Lung (tissue), 12 donors: ENCODE results near the gene MTA3. TPM values are rescaled to one million over a fixed set of nuclear protein-coding genes. Genes with fewer than 3 reads are reported as not detected.
A peak's percentile ranks its signal among the peaks of the same experiment; 100 is the strongest.

Experiments used
- ATAC-seq: fragments of 200-7000 bp; cut with Tn5 transposase; one replicate; pipeline ENCODE4 v1.9.1; 2020; ENCODE audit warnings: moderate number of reproducible peaks; ENCODE audit not compliant: insufficient read depth, low FRiP score
- DNase-seq, 3 donors: peaks; one replicate each; pipeline ENCODE4 v3.0.0-alpha.2; 2013 to 2017
- H3K27ac ChIP-seq, 2 donors: one replicate each; pipeline ENCODE4 v1.5.1; 2013; ENCODE audit warnings: mild to moderate bottlenecking in 2 of 2, moderate library complexity in 2 of 2, control low read depth in 1 of 2, inconsistent platforms in 1 of 2, low read depth in 1 of 2, low read length in 1 of 2
- H3K27me3 ChIP-seq, 3 donors: one replicate each; pipeline ENCODE4 v1.5.1; 2013; ENCODE audit warnings: low read length in 2 of 3; ENCODE audit not compliant: control insufficient read depth in 3 of 3, insufficient read depth in 3 of 3
- H3K36me3 ChIP-seq, 4 donors: one replicate each; pipeline ENCODE4 v1.5.1; 2013; ENCODE audit warnings: low read length in 4 of 4, mild to moderate bottlenecking in 1 of 4, moderate library complexity in 1 of 4; ENCODE audit not compliant: control insufficient read depth in 4 of 4, insufficient read depth in 4 of 4
- H3K4me1 ChIP-seq, 5 donors: one replicate each; pipeline ENCODE4 v1.5.1; 2013; ENCODE audit warnings: low read length in 5 of 5, mild to moderate bottlenecking in 2 of 5, moderate library complexity in 1 of 5; ENCODE audit not compliant: control insufficient read depth in 5 of 5, insufficient read depth in 5 of 5
- H3K4me3 ChIP-seq: one replicate; pipeline ENCODE4 v1.5.1; 2013; ENCODE audit warnings: mild to moderate bottlenecking, control low read depth, moderate library complexity
- H3K9ac ChIP-seq, 2 donors: one replicate each; pipeline ENCODE4 v1.5.1; 2013; ENCODE audit warnings: low read length in 2 of 2, control low read depth in 1 of 2; ENCODE audit not compliant: insufficient read depth in 1 of 2
- H3K9me3 ChIP-seq, 4 donors: one replicate each; pipeline ENCODE4 v1.5.1; 2013; ENCODE audit warnings: low read length in 3 of 4, mild to moderate bottlenecking in 1 of 4, moderate library complexity in 1 of 4; ENCODE audit not compliant: control insufficient read depth in 4 of 4, insufficient read depth in 3 of 4
- CTCF ChIP-seq: IDR thresholded peaks from 2 replicates; pipeline ENCODE4 v1.5.1; 2012; ENCODE audit warnings: mild to moderate bottlenecking; ENCODE audit errors: control extremely low read depth, extremely low read depth
- WGBS, 2 donors: extraction: QIAGEN DNeasy Blood & Tissue Kit; methylation state at CpG; one replicate each; pipeline ENCODE4 v1.1.7; 2013; 5-methylcytosine and 5-hydroxymethylcytosine counted together
- polyA plus RNA-seq, 2 donors: library from polyadenylated mRNA; stranded (reverse); fragments of 200-250 nt; gene quantifications; one replicate each; pipeline ENCODE4 v1.2.1, GENCODE V29; 2013
- total RNA-seq, 2 donors: library from RNA; depleted of rRNA in 1 of 2; stranded (reverse); fragments of >200 nt in 1 of 2; gene quantifications; one replicate each; pipeline ENCODE4 v1.2.1, GENCODE V29; 2014 to 2021
- donor health status: control.
- donor health status: control.
- donor health status: Bipolar disorder and iron deficiency.
- donor health status: healthy.
- donor health status: DM: yes; HTN: yes; CAD: no.

The MTA3 gene
- total and polyA plus RNA-seq, 4 donors: 9.2 to 65.8 (median 24.4) TPM

GRCh38 chr2:42663106-42663780 is 94.8 kb downstream of the MTA3 start:
- Histone ChIP-seq H3K27ac (no peak overlapping the region), H3K4me3 (no peak overlapping the region), H3K9ac (no peak overlapping the region), H3K9me3 (no peaks in the 10 kb centered on the region), H3K36me3 (peaks cover 0 to 6% (median 4%) of the 10 kb centered on the region in 4 donors), H3K4me1 (peaks cover 0 to 5% (median 0%) of the 10 kb centered on the region in 5 donors), H3K27me3 (no peaks in the 10 kb centered on the region)
- TF ChIP-seq CTCF: peak; percentile 83
- ATAC-seq (peak; percentile 87), DNase-seq (peak; percentile 77 to 86 (median 78))
- 20 to 22% methylated on average over 3 of the region's 3 CpGs for WGBS, 2 donors

GRCh38 chr2:42663828-42664227 is 95.4 kb downstream of the MTA3 start:
- Histone ChIP-seq H3K27ac (no peak overlapping the region), H3K36me3 (peaks cover 0 to 6% (median 3%) of the 10 kb centered on the region in 4 donors), H3K27me3 (no peaks in the 10 kb centered on the region), H3K9ac (peak overlapping the region in 1 of 2 donors; percentile 13), H3K9me3 (no peaks in the 10 kb centered on the region), H3K4me3 (no peak overlapping the region), H3K4me1 (peaks cover 0 to 7% (median 0%) of the 10 kb centered on the region in 5 donors)
- no peak for TF ChIP-seq CTCF
- ATAC-seq (no peak), DNase-seq (no peak)
- WGBS, 2 donors: 29 to 48% methylated on average over 3 of the region's 3 CpGs

GRCh38 chr2:42673989-42674579 is 105.7 kb downstream of the MTA3 start:
- H3K4me3 ChIP-seq: no peak overlapping the region
- ATAC-seq: no peak
- no peak overlapping the region for H3K9ac ChIP-seq

More at GRCh38 chr2:42673989-42674579, 105.7 kb downstream of the MTA3 start:
- WGBS, 2 donors: 97 to 100% methylated on average over 1 of the region's 1 CpG
- Histone ChIP-seq H3K27ac (no peak overlapping the region), H3K4me1 (no peaks in the 10 kb centered on the region), H3K9me3 (no peaks in the 10 kb centered on the region), H3K36me3 (no peaks in the 10 kb centered on the region), H3K27me3 (no peaks in the 10 kb centered on the region)
- no peak for TF ChIP-seq CTCF
- DNase-seq: no peak
